GM13976 (cell line): ENCODE measurements around the gene CYP2J2.

ENCODE experiments used
- DNase-seq: peaks from one replicate; pipeline ENCODE4 v3.0.0; 2012; ENCODE audit warnings: low spot score
- CTCF ChIP-seq: IDR thresholded peaks from 2 replicates; pipeline ENCODE4 v1.5.1; 2012; ENCODE audit warnings: borderline replicate concordance, mild to moderate bottlenecking; ENCODE audit not compliant: insufficient read depth; ENCODE audit errors: extremely low read depth, missing control alignments, control extremely low read depth
- in situ Hi-C: fragments of 300-500 bp; cut with MboI; formaldehyde crosslinking; loops from one replicate; pipeline ENCODE4 v1.12.0; 2022; ENCODE audit warnings: low sequenced_read_pairs, mixed read lengths, inconsistent platforms; ENCODE audit not compliant: unreplicated experiment

The CYP2J2 gene

GRCh38 chr1:59967141-59967697 lies 40.6 kb upstream of the CYP2J2 start:
- TF ChIP-seq CTCF, result no peak
- no peak for DNase-seq

GRCh38 chr1:59952065-59952464 lies 25.5 kb upstream of the CYP2J2 start:
- TF ChIP-seq CTCF, result no peak
- no peak for DNase-seq
- in situ Hi-C loops, result no loop called here

More at GRCh38 chr1:59967141-59967697, 40.6 kb upstream of the CYP2J2 start:
- in situ Hi-C loops, result no loop called here

GRCh38 chr1:59949648-59950047 lies 23.1 kb upstream of the CYP2J2 start:
- DNase-seq, result no peak
- no peak for TF ChIP-seq CTCF
- in situ Hi-C loops, result loop anchor here (25.0 kb wide), 1 partner anchor 1212 kb away; no protein-coding TSS in a partner anchor

- no peak for TF ChIP-seq CTCF
- DNase-seq, result no peak
- in situ Hi-C loops, result loop anchor here (25.0 kb wide), 1 partner anchor 1212 kb away; no protein-coding TSS in a partner anchor
Measured at GRCh38 chr1:59948990-59949389, 22.4 kb upstream of the CYP2J2 start.

GRCh38 chr1:59947047-59947938 lies 20.7 kb upstream of the CYP2J2 start:
- TF ChIP-seq CTCF, result peak; percentile 77
- peak; percentile 50 for DNase-seq
- in situ Hi-C loops, result loop anchor here (25.0 kb wide), 1 partner anchor 1210 kb away; no protein-coding TSS in a partner anchor

- TF ChIP-seq CTCF, result no peak
- DNase-seq, result no peak
- in situ Hi-C loops, result loop anchor here (25.0 kb wide), 1 partner anchor 1208 kb away; no protein-coding TSS in a partner anchor
Measured at GRCh38 chr1:59945790-59946189, 19.2 kb upstream of the CYP2J2 start.
